SK-N-SH (cell line): ENCODE data around the gene SLAIN1. TPM values are rescaled to one million over a fixed set of nuclear protein-coding genes. Genes with fewer than 3 reads are reported as not detected.

Source experiments
- CTCF ChIA-PET: fragments of 300-600, 350-600 bp; formaldehyde crosslinking; extraction: SDS; loops from one replicate; lab custom pipeline; 2021; lab: Yijun Ruan, JAX
- POLR2A ChIA-PET: fragments of 350-600 bp; sonication (Branson Sonifier 250); formaldehyde crosslinking; extraction: SDS; loops from one replicate; lab custom pipeline; 2020; ENCODE audit warnings: antibody characterized with exemption, inconsistent platforms; lab: Yijun Ruan, JAX
- DNase-seq: peaks from one replicate; pipeline ENCODE4 v3.0.0; 2012
- H2AFZ ChIP-seq: fragments of 200-600 bp; sonication (generic); 2 replicates; pipeline ENCODE4 v1.8.1; 2016; ENCODE audit warnings: antibody characterized with exemption, mild to moderate bottlenecking, low read depth
- H3F3A ChIP-seq: fragments of 200-600 bp; sonication (generic); replicated peaks from 2 replicates; pipeline ENCODE3; 2016; ENCODE audit warnings: antibody characterized with exemption, mild to moderate bottlenecking; ENCODE audit not compliant: insufficient read depth
- H3K27ac ChIP-seq, 2 experiments: fragments of 200-500 bp in 1 of 2; fragments of 200-600 bp in 1 of 2; sonication (Bioruptor generic) in 1 of 2; sonication (generic), shearing (Covaris generic) in 1 of 2; 2 replicates each; pipeline versions ENCODE4 v1.5.1 to v1.6.1; 2014 to 2016; ENCODE audit warnings: low read depth in 2 of 2, inconsistent platforms in 1 of 2, low read length in 1 of 2, mild to moderate bottlenecking in 1 of 2, mixed read lengths in 1 of 2
- H3K27me3 ChIP-seq: fragments of 200-600 bp; sonication (generic), shearing (Covaris generic); 2 replicates; pipeline ENCODE4 v1.6.1; 2016; ENCODE audit warnings: mixed run types; ENCODE audit not compliant: insufficient read depth
- H3K36me3 ChIP-seq, 2 experiments: fragments of 200-500 bp in 1 of 2; fragments of 200-600 bp in 1 of 2; sonication (Bioruptor generic) in 1 of 2; sonication (generic) in 1 of 2; replicated peaks in 1 of 2; 2 replicates each; pipeline versions ENCODE3 to v1.5.1; 2014 to 2016; ENCODE audit warnings: low read length in 1 of 2, mild to moderate bottlenecking in 1 of 2; ENCODE audit not compliant: insufficient read depth in 2 of 2, control insufficient read depth in 1 of 2
- H3K4me1 ChIP-seq, 2 experiments: fragments of 200-500 bp in 1 of 2; fragments of 200-600 bp in 1 of 2; sonication (Bioruptor generic) in 1 of 2; sonication (generic), shearing (Covaris generic) in 1 of 2; 2 replicates each; pipeline versions ENCODE4 v1.5.1 to v1.6.1; 2014 to 2016; ENCODE audit warnings: low read depth in 1 of 2, low read length in 1 of 2, mixed run types in 1 of 2; ENCODE audit not compliant: insufficient read depth in 2 of 2, control insufficient read depth in 1 of 2
- H3K4me2 ChIP-seq: fragments of 200-600 bp; sonication (generic), shearing (Covaris generic); 2 replicates; pipeline ENCODE4 v1.6.1; 2017; ENCODE audit warnings: mixed run types
- H3K4me3 ChIP-seq, 2 experiments: fragments of 200-500 bp in 1 of 2; fragments of 200-600 bp in 1 of 2; sonication (Bioruptor generic) in 1 of 2; sonication (generic), shearing (Covaris generic) in 1 of 2; 2 replicates each; pipeline versions ENCODE4 v1.5.1 to v1.8.1; 2014 to 2016; ENCODE audit warnings: low read depth in 2 of 2, inconsistent platforms in 1 of 2, low read length in 1 of 2, mild to moderate bottlenecking in 1 of 2, mixed read lengths in 1 of 2, moderate library complexity in 1 of 2
- H3K79me2 ChIP-seq: fragments of 200-600 bp; sonication (generic); 2 replicates; pipeline ENCODE4 v1.8.1; 2017; ENCODE audit warnings: mild to moderate bottlenecking; ENCODE audit not compliant: insufficient read depth
- H3K9ac ChIP-seq: fragments of 200-600 bp; sonication (generic); 2 replicates; pipeline ENCODE4 v1.6.1; 2017; ENCODE audit warnings: mixed run types
- H3K9me2 ChIP-seq: fragments of 200-600 bp; sonication (generic); 2 replicates; pipeline ENCODE4 v1.6.1; 2017; ENCODE audit warnings: mixed run types
- H3K9me3 ChIP-seq: fragments of 200-600 bp; sonication (generic); 2 replicates; pipeline ENCODE4 v1.6.1; 2017; ENCODE audit warnings: mixed run types, mild to moderate bottlenecking, moderate library complexity
- H4K20me1 ChIP-seq: fragments of 200-600 bp; sonication (generic); 2 replicates; pipeline ENCODE4 v1.6.1; 2017; ENCODE audit warnings: mild to moderate bottlenecking, mixed run types; ENCODE audit not compliant: insufficient read depth
- CHD2 ChIP-seq: fragments of 150-350 bp; IDR thresholded peaks from 2 replicates; pipeline ENCODE4 v1.6.1; 2018; ENCODE audit warnings: low read length; ENCODE audit not compliant: partially characterized antibody
- EP300 ChIP-seq, 2 experiments: IDR thresholded peaks; 2 replicates each; pipeline versions ENCODE4 v1.4.0 to v1.6.1; 2012; ENCODE audit warnings: borderline replicate concordance in 1 of 2, low read depth in 1 of 2, low read length in 1 of 2
- EZH2phosphoT487 ChIP-seq: fragments of 200-600 bp; sonication (generic); IDR thresholded peaks from 2 replicates; pipeline ENCODE4 v1.6.1; 2017; ENCODE audit warnings: low read depth, mixed run types, mild to moderate bottlenecking, antibody characterized with exemption, moderate library complexity, borderline replicate concordance
- FOSL2 ChIP-seq: IDR thresholded peaks from 2 replicates; pipeline ENCODE4 v1.4.0; 2012; ENCODE audit warnings: low read depth, mild to moderate bottlenecking, moderate library complexity, borderline replicate concordance
- FOXJ3 ChIP-seq: sonication (generic); formaldehyde crosslinking; IDR thresholded peaks from 2 replicates; pipeline ENCODE4 v1.5.1; 2020; ENCODE audit warnings: mild to moderate bottlenecking, missing genetic modification reagents
- FOXM1 ChIP-seq: IDR thresholded peaks from 2 replicates; pipeline ENCODE4 v1.4.0; 2012; ENCODE audit warnings: low read depth, mild to moderate bottlenecking
- GABPA ChIP-seq: IDR thresholded peaks from 2 replicates; pipeline ENCODE4 v1.4.0; 2012; ENCODE audit warnings: low read depth, mild to moderate bottlenecking
- GATA2 ChIP-seq: sonication (generic); formaldehyde crosslinking; IDR thresholded peaks from 2 replicates; pipeline ENCODE4 v1.5.0; 2020; ENCODE audit warnings: mild to moderate bottlenecking, missing genetic modification reagents
- MAX ChIP-seq: IDR thresholded peaks from 2 replicates; pipeline ENCODE4 v1.4.0; 2012; ENCODE audit warnings: low read depth
- MEF2A ChIP-seq: IDR thresholded peaks from 2 replicates; pipeline ENCODE4 v1.4.0; 2012; ENCODE audit warnings: low read depth, borderline replicate concordance
- MXI1 ChIP-seq: IDR thresholded peaks from 2 replicates; pipeline ENCODE4 v1.6.1; 2012; ENCODE audit warnings: mild to moderate bottlenecking, low read depth, low read length, improper control_type of control experiment
- PBX3 ChIP-seq: IDR thresholded peaks from 2 replicates; pipeline ENCODE4; 2012
- RCOR1 ChIP-seq: fragments of 150-350 bp; IDR thresholded peaks from 2 replicates; pipeline ENCODE4 v1.6.1; 2017; ENCODE audit warnings: antibody characterized with exemption, low read length
- SIN3A ChIP-seq: IDR thresholded peaks from 2 replicates; pipeline ENCODE4 v1.6.1; 2012; ENCODE audit warnings: low read depth, mild to moderate bottlenecking, low read length, moderate library complexity, borderline replicate concordance
- TEAD4 ChIP-seq: IDR thresholded peaks from 2 replicates; pipeline ENCODE4 v1.4.0; 2012; ENCODE audit warnings: mild to moderate bottlenecking, borderline replicate concordance; ENCODE audit not compliant: insufficient read depth
- USF2 ChIP-seq: fragments of 150-350 bp; IDR thresholded peaks from 2 replicates; pipeline ENCODE4 v1.6.1; 2017; ENCODE audit warnings: antibody characterized with exemption, low read length, low read depth, borderline replicate concordance
- YY1 ChIP-seq: IDR thresholded peaks from 2 replicates; pipeline ENCODE4 v1.4.0; 2012; ENCODE audit warnings: low read depth, mild to moderate bottlenecking
- ZBTB33 ChIP-seq: IDR thresholded peaks from 2 replicates; pipeline ENCODE4 v1.4.0; 2012; ENCODE audit warnings: low read depth, borderline replicate concordance
- WGBS: methylation state at CpG from one replicate; pipeline ENCODE4 v1.1.6; 2017; ENCODE audit warnings: low lambda C conversion rate; 5-methylcytosine and 5-hydroxymethylcytosine counted together
- polyA plus RNA-seq, 3 experiments: library from polyadenylated mRNA; depleted of rRNA; stranded (reverse); fragments of >200 nt; gene quantifications; 2 replicates each; pipeline ENCODE4 v1.2.3, GENCODE V29; 2012

SLAIN1 gene
- polyA plus RNA-seq, 1 of the 3 experiments (the other 2 are of a cell fraction): 1.6 TPM

- no peak overlapping the region for H3K4me3 ChIP-seq
- no peak overlapping the region for H3K4me2 ChIP-seq
- ChIA-PET POLR2A (no interaction called here), CTCF (no interaction called here)
- no peaks in the 10 kb centered on the region for H3F3A ChIP-seq
- no peaks in the 10 kb centered on the region for H3K79me2 ChIP-seq
- no peaks in the 10 kb centered on the region for H3K9me2 ChIP-seq
- H3K27ac ChIP-seq: no peak overlapping the region
- H3K27me3 ChIP-seq: no peaks in the 10 kb centered on the region
- no peaks in the 10 kb centered on the region for H3K36me3 ChIP-seq
- no peak for DNase-seq
- no peak for TF ChIP-seq MAX
- no peak overlapping the region for H2AFZ ChIP-seq
- no peaks in the 10 kb centered on the region for H4K20me1 ChIP-seq
- no peak overlapping the region for H3K9ac ChIP-seq
- no peaks in the 10 kb centered on the region for H3K9me3 ChIP-seq
- 17% methylated on average over 5 of the region's 5 CpGs for WGBS
- no peaks in the 10 kb centered on the region for H3K4me1 ChIP-seq
Measured at GRCh38 chr13:77678691-77679235, 18.7 kb upstream of the SLAIN1 start.

- no peak overlapping the region for H2AFZ ChIP-seq
- peaks cover 0 to 17% of the 10 kb centered on the region in 2 experiments; a peak in 1 of 4 replicates for H3K4me1 ChIP-seq
- no peak overlapping the region for H3K27ac ChIP-seq
- H4K20me1 ChIP-seq: no peaks in the 10 kb centered on the region
- ChIA-PET POLR2A (no interaction called here), CTCF (no interaction called here)
- 20% methylated on average over 2 of the region's 2 CpGs for WGBS
- H3K9me2 ChIP-seq: no peaks in the 10 kb centered on the region
- H3F3A ChIP-seq: no peaks in the 10 kb centered on the region
- H3K36me3 ChIP-seq: no peaks in the 10 kb centered on the region
- H3K27me3 ChIP-seq: no peaks in the 10 kb centered on the region; the same call in 1 of the 2 replicates
- no peak overlapping the region for H3K4me3 ChIP-seq
- DNase-seq: no peak
- H3K4me2 ChIP-seq: no peak overlapping the region
- no peaks in the 10 kb centered on the region for H3K9me3 ChIP-seq
- no peak for TF ChIP-seq YY1
- no peak for TF ChIP-seq FOXJ3
- no peak for TF ChIP-seq CHD2
- no peak for TF ChIP-seq MAX
- TF ChIP-seq PBX3: no peak
- no peak for TF ChIP-seq GABPA
- no peak for TF ChIP-seq ZBTB33
- TF ChIP-seq FOXM1: no peak
- no peak for TF ChIP-seq SIN3A
- TF ChIP-seq EZH2phosphoT487: no peak
- TF ChIP-seq MXI1: no peak
- TF ChIP-seq TEAD4: no peak
- TF ChIP-seq FOSL2: no peak
- no peak for TF ChIP-seq GATA2 (CRISPR knock-in tag)
- TF ChIP-seq MEF2A: no peak
- no peak for TF ChIP-seq USF2
- no peak for TF ChIP-seq RCOR1
- TF ChIP-seq EP300 (IDR thresholded peaks at IDR 0.05; ENCODE audit: borderline replicate concordance in 1 of 2, low read depth in 1 of 2, low read length in 1 of 2): no peak
- no peak overlapping the region for H3K9ac ChIP-seq
- no peaks in the 10 kb centered on the region for H3K79me2 ChIP-seq
Measured at GRCh38 chr13:77687799-77688198, 9.7 kb upstream of the SLAIN1 start.
